Parathyroid adenoma (tissue), 2 donors: ENCODE measurements around the gene HOXA13.

Experiments
- H2AFZ ChIP-seq: fragments of 300-600 bp; sonication (generic); one replicate; pipeline ENCODE4 v1.7.0; 2017; ENCODE audit warnings: antibody characterized with exemption, mild to moderate bottlenecking
- H3K27ac ChIP-seq: fragments of 300-600 bp; sonication (generic); one replicate; pipeline ENCODE4 v1.7.0; 2017
- H3K27me3 ChIP-seq: fragments of 300-600 bp; sonication (generic); one replicate; pipeline ENCODE4 v1.7.0; 2017; ENCODE audit warnings: low read length; ENCODE audit not compliant: control insufficient read depth, insufficient read depth
- H3K36me3 ChIP-seq: fragments of 300-600 bp; sonication (generic); one replicate; pipeline ENCODE4 v1.7.0; 2017; ENCODE audit warnings: low read length; ENCODE audit not compliant: control insufficient read depth, insufficient read depth
- H3K4me1 ChIP-seq: fragments of 300-600 bp; sonication (generic); one replicate; pipeline ENCODE4 v1.7.0; 2017; ENCODE audit warnings: control low read depth
- H3K4me2 ChIP-seq: fragments of 300-600 bp; sonication (generic); one replicate; pipeline ENCODE4 v1.7.0; 2017; ENCODE audit warnings: low read length
- H3K4me3 ChIP-seq: fragments of 300-600 bp; sonication (generic); one replicate; pipeline ENCODE4 v1.7.0; 2017; ENCODE audit warnings: low read depth, low read length
- H3K79me2 ChIP-seq: fragments of 300-600 bp; sonication (generic); one replicate; pipeline ENCODE4 v1.7.0; 2017; ENCODE audit warnings: control low read depth
- H3K9ac ChIP-seq: fragments of 300-600 bp; sonication (generic); one replicate; pipeline ENCODE4 v1.7.0; 2017; ENCODE audit warnings: mild to moderate bottlenecking
- H3K9me3 ChIP-seq: fragments of 300-600 bp; sonication (generic); one replicate; pipeline ENCODE4 v1.7.0; 2017; ENCODE audit warnings: low read length; ENCODE audit not compliant: control insufficient read depth
- TF ChIP-seq, protein P1 (sequence below): fragments of 300-600 bp; sonication (generic); IDR thresholded peaks from one replicate; pipeline ENCODE4 v1.7.0; 2017; ENCODE audit warnings: antibody characterized with exemption, mild to moderate bottlenecking
- donor health status: primary hyperparathyroidism.

Gene HOXA13

GRCh38 chr7:27240015-27240731 is 40.3 kb upstream of the HOXA13 start:
- Histone ChIP-seq H3K4me1 (no peaks in the 10 kb centered on the region), H3K4me2 (no peak overlapping the region), H3K9ac (no peak overlapping the region), H3K4me3 (no peak overlapping the region), H3K36me3 (no peaks in the 10 kb centered on the region), H3K27ac (no peak overlapping the region), H3K9me3 (no peaks in the 10 kb centered on the region), H3K27me3 (peaks cover 48% of the 10 kb centered on the region), H2AFZ (no peak overlapping the region), H3K79me2 (no peaks in the 10 kb centered on the region)
- TF ChIP-seq, protein P1, sequence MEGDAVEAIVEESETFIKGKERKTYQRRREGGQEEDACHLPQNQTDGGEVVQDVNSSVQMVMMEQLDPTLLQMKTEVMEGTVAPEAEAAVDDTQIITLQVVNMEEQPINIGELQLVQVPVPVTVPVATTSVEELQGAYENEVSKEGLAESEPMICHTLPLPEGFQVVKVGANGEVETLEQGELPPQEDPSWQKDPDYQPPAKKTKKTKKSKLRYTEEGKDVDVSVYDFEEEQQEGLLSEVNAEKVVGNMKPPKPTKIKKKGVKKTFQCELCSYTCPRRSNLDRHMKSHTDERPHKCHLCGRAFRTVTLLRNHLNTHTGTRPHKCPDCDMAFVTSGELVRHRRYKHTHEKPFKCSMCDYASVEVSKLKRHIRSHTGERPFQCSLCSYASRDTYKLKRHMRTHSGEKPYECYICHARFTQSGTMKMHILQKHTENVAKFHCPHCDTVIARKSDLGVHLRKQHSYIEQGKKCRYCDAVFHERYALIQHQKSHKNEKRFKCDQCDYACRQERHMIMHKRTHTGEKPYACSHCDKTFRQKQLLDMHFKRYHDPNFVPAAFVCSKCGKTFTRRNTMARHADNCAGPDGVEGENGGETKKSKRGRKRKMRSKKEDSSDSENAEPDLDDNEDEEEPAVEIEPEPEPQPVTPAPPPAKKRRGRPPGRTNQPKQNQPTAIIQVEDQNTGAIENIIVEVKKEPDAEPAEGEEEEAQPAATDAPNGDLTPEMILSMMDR = no peak

DNA sequence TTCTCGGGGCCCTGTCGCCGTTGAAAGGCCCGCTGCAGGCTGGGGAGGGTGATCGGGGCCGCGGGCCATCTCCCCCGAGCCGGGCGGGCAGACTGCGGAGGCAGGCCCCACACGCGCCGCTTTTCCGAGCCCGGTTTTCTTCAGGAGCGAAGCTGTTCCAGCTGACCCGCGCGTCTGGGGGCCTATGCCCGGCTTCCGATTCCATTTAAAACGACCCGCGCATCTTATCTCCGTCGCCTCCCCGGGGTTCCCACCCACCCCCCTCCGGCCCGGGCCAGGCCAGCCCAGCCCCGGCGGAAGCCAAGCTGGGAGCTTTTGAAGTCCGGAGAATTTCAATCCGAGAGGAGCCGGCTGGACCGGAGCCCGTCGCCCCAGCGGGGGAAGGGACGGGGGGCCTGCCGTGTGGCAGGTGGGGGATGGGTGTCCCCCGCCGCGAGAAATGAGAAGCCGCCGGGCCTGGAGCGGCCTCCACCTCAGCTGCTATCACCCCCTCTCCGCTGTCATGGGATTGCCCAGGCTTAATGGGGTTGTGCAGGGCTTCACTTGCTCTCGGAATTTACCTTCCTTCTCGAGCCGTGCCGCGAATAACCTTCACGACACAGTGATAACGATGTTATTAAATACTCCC is 39.6 kb upstream of the HOXA13 start:
- H3K27me3 ChIP-seq = peaks cover 42% of the 10 kb centered on the region
- H3K9ac ChIP-seq = no peak overlapping the region
- no peak overlapping the region for H3K4me2 ChIP-seq
- no peaks in the 10 kb centered on the region for H3K9me3 ChIP-seq
- H3K36me3 ChIP-seq = no peaks in the 10 kb centered on the region
- H3K27ac ChIP-seq = no peak overlapping the region
- H3K4me1 ChIP-seq = no peaks in the 10 kb centered on the region
- H3K4me3 ChIP-seq = no peak overlapping the region
- TF ChIP-seq, protein P1 = no peak
- no peaks in the 10 kb centered on the region for H3K79me2 ChIP-seq
- H2AFZ ChIP-seq = no peak overlapping the region

DNA sequence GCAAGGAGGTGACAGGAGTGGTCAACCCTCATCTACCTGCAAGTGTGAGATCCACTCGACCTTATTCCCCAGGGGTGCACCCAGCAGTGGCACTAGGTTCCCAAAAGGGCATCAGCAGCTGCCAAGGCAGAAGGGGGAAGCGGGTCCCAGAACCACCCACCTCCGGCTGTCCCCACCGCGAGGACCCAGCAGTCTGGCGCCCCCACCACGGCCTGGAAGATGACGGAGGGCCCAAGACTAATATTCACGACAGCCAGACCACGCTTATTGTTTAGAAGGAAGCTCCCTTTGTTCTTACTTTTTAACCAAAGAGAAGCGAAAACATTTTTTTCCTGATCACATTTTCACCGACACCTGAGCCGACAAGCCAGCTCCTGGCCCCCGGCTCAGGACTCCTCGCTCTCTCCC is 39.1 kb upstream of the HOXA13 start:
- Histone ChIP-seq H3K4me2 (no peak overlapping the region), H3K4me3 (no peak overlapping the region), H3K4me1 (no peaks in the 10 kb centered on the region), H3K9me3 (no peaks in the 10 kb centered on the region), H2AFZ (no peak overlapping the region), H3K27ac (no peak overlapping the region), H3K27me3 (peaks cover 40% of the 10 kb centered on the region), H3K36me3 (no peaks in the 10 kb centered on the region), H3K9ac (no peak overlapping the region), H3K79me2 (no peaks in the 10 kb centered on the region)
- TF ChIP-seq, protein P1 = no peak

DNA sequence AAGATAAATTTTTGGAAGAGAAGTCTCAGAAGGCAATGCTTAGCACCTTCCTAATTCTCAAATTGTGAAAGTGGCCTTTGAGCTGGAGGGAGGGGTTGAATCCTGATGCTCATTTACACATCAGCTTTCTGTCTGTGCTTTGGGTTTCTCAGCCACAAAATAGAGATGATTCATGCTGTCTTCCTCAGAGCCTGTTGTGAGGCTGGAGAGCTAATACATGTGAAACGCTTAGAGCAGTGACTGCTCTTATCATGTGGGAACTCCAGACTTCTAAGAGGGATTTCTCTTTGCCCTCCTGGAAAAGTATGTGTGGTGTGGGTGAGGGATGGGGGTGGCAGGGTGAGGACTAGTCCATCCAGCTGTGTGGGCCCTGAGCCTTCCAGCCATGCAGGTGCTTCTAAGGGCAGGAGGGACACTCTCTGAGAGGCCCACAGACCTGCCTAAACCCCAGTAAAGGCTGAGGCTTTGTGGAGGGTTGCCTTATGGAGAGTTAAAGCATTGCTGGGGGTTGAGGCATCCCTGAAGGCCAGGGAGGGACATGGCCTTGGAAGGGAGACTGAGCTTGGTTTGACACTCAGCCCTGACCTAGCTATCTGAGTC is 37.9 kb upstream of the HOXA13 start:
- no peaks in the 10 kb centered on the region for H3K4me1 ChIP-seq
- no peak overlapping the region for H3K4me2 ChIP-seq
- no peak overlapping the region for H3K9ac ChIP-seq
- H2AFZ ChIP-seq = no peak overlapping the region
- H3K9me3 ChIP-seq = no peaks in the 10 kb centered on the region
- TF ChIP-seq, protein P1 = no peak
- no peaks in the 10 kb centered on the region for H3K79me2 ChIP-seq
- no peak overlapping the region for H3K4me3 ChIP-seq
- H3K27me3 ChIP-seq = peaks cover 29% of the 10 kb centered on the region
- no peak overlapping the region for H3K27ac ChIP-seq
- H3K36me3 ChIP-seq = no peaks in the 10 kb centered on the region
